ENCODE results near the gene TBC1D24. TPM values are rescaled to one million over a fixed set of nuclear protein-coding genes. Genes with fewer than 3 reads are reported as not detected.

TBC1D24 gene
- polyA plus RNA-seq, 1 experiment = 6.0 TPM

DNA sequence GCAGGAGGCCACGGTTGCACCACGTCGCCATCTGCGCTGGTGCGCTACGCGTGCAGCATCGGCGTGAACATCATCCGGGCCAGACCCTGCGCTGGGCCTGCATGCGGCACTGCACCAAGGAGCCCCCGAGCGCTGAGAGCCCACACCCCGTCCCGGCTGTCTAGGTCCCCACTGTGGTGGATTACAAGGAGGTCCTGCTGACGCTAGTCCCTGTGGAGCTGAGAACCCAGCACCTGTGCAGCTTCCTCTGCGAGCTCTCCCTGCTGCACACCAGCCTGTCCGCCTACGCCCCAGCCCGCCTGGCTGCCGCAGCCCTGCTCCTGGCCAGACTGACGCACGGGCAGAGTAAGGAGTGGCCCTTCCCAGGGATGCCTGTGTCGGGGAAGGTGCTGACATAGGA is 25.8 kb upstream of the TBC1D24 start:
- Histone ChIP-seq H3K27ac (ENCODE audit: low read depth, low read length) (no peak overlapping the region), H3K9me3 (ENCODE audit: control insufficient read depth, insufficient read depth, low read length) (no peaks in the 10 kb centered on the region; the same call in 1 of the 2 replicates), H3K4me3 (ENCODE audit: low read depth, low read length) (no peak overlapping the region), H3K27me3 (ENCODE audit: control insufficient read depth, insufficient read depth, low read length) (no peaks in the 10 kb centered on the region)
- ChIA-PET POLR2A (no interaction called here), CTCF (no interaction called here)
- TF ChIP-seq, protein P1, sequence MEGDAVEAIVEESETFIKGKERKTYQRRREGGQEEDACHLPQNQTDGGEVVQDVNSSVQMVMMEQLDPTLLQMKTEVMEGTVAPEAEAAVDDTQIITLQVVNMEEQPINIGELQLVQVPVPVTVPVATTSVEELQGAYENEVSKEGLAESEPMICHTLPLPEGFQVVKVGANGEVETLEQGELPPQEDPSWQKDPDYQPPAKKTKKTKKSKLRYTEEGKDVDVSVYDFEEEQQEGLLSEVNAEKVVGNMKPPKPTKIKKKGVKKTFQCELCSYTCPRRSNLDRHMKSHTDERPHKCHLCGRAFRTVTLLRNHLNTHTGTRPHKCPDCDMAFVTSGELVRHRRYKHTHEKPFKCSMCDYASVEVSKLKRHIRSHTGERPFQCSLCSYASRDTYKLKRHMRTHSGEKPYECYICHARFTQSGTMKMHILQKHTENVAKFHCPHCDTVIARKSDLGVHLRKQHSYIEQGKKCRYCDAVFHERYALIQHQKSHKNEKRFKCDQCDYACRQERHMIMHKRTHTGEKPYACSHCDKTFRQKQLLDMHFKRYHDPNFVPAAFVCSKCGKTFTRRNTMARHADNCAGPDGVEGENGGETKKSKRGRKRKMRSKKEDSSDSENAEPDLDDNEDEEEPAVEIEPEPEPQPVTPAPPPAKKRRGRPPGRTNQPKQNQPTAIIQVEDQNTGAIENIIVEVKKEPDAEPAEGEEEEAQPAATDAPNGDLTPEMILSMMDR (IDR thresholded peaks at IDR 0.05; ENCODE audit: low read depth, low read length) = no peak
- DNase-seq (ENCODE audit: low read depth, low spot score) = no peak

DNA sequence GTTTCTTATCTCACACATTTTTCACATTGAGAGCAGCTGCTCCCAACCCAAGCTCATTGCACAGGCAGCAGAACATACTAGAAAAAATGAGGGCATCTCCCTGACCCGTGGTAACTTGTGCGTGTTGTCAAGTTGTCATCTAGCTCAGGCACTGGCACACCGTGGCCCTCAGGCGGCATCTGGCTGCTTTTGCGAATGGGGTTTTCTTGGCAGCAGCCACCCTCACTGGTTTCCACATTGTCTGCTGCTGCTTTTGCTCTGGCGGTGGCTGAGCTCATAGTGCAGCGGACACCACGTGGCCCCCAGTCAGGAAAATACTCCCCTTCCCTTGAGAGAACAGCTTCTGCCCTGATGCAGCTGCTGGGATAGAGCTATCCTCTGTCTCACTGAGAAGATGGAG is 24.4 kb upstream of the TBC1D24 start:
- Histone ChIP-seq H3K9me3 (ENCODE audit: control insufficient read depth, insufficient read depth, low read length) (no peaks in the 10 kb centered on the region; the same call in 1 of the 2 replicates), H3K27me3 (ENCODE audit: control insufficient read depth, insufficient read depth, low read length) (no peaks in the 10 kb centered on the region), H3K4me3 (ENCODE audit: low read depth, low read length) (no peak overlapping the region), H3K27ac (ENCODE audit: low read depth, low read length) (no peak overlapping the region)
- no peak for DNase-seq (ENCODE audit: low read depth, low spot score)
- CTCF ChIA-PET = interaction anchor here (0.7 to 1.3 kb wide), 2 partner anchors 51 to 385 kb away, joined by 4 read pairs; no protein-coding TSS in a partner anchor
- POLR2A ChIA-PET = interaction anchor here (0.6 to 0.7 kb wide), 2 partner anchors 15 to 18 kb away, joined by 3 to 5 read pairs; no protein-coding TSS in a partner anchor
- TF ChIP-seq, protein P1 (IDR thresholded peaks at IDR 0.05; ENCODE audit: low read depth, low read length) = no peak

DNA sequence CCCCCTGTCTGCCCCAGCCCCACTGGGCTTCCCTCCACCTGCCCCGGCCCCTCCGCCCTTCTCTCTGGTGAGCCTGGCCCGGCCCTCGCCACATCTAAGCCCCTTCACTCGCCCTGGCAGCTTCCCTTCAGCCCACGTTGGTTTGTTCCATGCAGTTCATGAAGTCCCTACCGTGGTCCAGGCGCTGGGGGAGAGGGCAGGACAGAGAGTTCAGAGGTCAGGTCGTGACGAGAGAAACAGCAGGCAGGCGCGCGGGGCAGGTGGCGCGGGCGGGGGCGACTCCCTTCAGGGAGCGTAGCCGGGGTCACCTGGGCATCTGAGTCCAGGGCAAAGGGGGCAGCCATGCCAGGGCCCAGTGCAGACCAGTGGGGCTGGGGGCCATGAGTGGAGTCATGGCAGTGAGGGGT is 23.9 kb upstream of the TBC1D24 start:
- POLR2A ChIA-PET = no interaction called here
- TF ChIP-seq, protein P1 (IDR thresholded peaks at IDR 0.05; ENCODE audit: low read depth, low read length) = no peak

DNA sequence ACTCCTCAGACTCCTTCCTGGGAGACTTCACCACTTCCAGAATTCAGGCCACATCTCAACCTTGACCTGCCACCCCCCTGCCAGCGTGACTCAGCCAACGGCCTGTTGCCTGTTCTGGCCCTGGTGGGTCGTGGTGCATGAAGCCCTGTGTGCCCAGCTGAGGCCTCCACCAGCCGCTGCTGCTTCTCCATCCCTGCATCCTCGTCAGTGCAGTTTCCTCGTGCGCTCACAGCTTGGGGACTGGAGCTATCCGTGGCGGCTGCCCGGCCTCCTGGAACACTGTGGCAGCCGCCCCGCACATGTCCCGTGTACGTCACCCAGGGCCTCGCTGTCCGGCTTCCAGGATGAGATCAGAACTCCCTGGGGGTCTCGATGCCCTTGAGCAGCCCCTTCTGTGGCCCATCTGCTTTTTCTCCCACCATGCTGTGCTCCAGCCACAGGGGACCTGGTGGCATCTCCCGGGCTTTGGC is 23.0 kb upstream of the TBC1D24 start:
- ChIA-PET CTCF (no interaction called here), POLR2A (no interaction called here)
- TF ChIP-seq, protein P1 (IDR thresholded peaks at IDR 0.05; ENCODE audit: low read depth, low read length) = no peak

More for the DNA sequence above, 23.9 kb upstream of the TBC1D24 start:
- H3K9me3 ChIP-seq (ENCODE audit: control insufficient read depth, insufficient read depth, low read length) = no peaks in the 10 kb centered on the region; the same call in 1 of the 2 replicates
- CTCF ChIA-PET = no interaction called here
- H3K27me3 ChIP-seq (ENCODE audit: control insufficient read depth, insufficient read depth, low read length) = no peaks in the 10 kb centered on the region
- no peak overlapping the region for H3K4me3 ChIP-seq (ENCODE audit: low read depth, low read length)
- H3K27ac ChIP-seq (ENCODE audit: low read depth, low read length) = no peak overlapping the region
- DNase-seq (ENCODE audit: low read depth, low spot score) = no peak

DNA sequence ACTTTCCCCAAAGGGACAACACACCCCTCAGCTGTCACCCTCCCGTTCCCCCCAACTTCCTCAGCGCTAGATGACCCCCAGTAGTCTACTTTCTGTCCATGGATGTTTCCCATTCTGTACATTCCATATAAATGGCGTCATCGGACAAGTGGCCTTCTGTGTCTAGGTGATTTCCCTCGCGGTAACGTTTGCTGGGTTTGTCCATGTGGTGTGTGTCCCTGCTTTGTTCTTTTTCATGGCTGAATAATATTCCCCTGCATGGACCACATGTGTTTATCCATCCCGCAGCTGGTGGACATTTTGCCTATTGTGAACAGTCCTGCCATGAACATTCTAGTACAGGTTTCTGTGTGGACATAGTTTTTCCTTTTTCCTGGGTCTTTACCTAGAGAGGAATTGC is 22.3 kb upstream of the TBC1D24 start:
- TF ChIP-seq, protein P1 (IDR thresholded peaks at IDR 0.05; ENCODE audit: low read depth, low read length) = no peak
- H3K27ac ChIP-seq (ENCODE audit: low read depth, low read length) = no peak overlapping the region
- CTCF ChIA-PET = no interaction called here

More for the DNA sequence above, 23.0 kb upstream of the TBC1D24 start:
- Histone ChIP-seq H3K27me3 (ENCODE audit: control insufficient read depth, insufficient read depth, low read length) (no peaks in the 10 kb centered on the region), H3K4me3 (ENCODE audit: low read depth, low read length) (no peak overlapping the region), H3K9me3 (ENCODE audit: control insufficient read depth, insufficient read depth, low read length) (no peaks in the 10 kb centered on the region; the same call in 1 of the 2 replicates), H3K27ac (ENCODE audit: low read depth, low read length) (no peak overlapping the region)
- DNase-seq (ENCODE audit: low read depth, low spot score) = no peak

More for the DNA sequence above, 22.3 kb upstream of the TBC1D24 start:
- DNase-seq (ENCODE audit: low read depth, low spot score) = no peak
- H3K9me3 ChIP-seq (ENCODE audit: control insufficient read depth, insufficient read depth, low read length) = no peaks in the 10 kb centered on the region; the same call in 1 of the 2 replicates
- POLR2A ChIA-PET = no interaction called here
- H3K4me3 ChIP-seq (ENCODE audit: low read depth, low read length) = no peak overlapping the region
- H3K27me3 ChIP-seq (ENCODE audit: control insufficient read depth, insufficient read depth, low read length) = no peaks in the 10 kb centered on the region

Measured in AG04450 (cell line).